K562 (cell line): ENCODE measurements around the gene PEF1. TPM values are rescaled to one million over a fixed set of nuclear protein-coding genes. Genes with fewer than 3 reads are reported as not detected.

Experiments
- ATAC-seq: fragments of 200-7000 bp; cut with Tn5 transposase; 3 replicates; pipeline ENCODE4 v1.9.1; 2020; ENCODE audit warnings: moderate library complexity
- BruUV-seq: library from RNA; stranded (reverse); fragments of 400-500 nt; replicated peaks from 2 replicates; lab custom pipeline; 2021; lab: Mats Ljungman, UMichigan
- CTCF ChIA-PET: fragments of 300-600 bp; formaldehyde crosslinking; extraction: SDS; loops from one replicate; lab custom pipeline; 2021; ENCODE audit warnings: low intra/inter-chr PET ratio; lab: Yijun Ruan, JAX
- POLR2A ChIA-PET: fragments of 300-600, 350-650 bp; sonication (Branson Sonifier 250); formaldehyde crosslinking; extraction: SDS; loops from one replicate; lab custom pipeline; 2021; ENCODE audit warnings: antibody characterized with exemption, inconsistent platforms; lab: Yijun Ruan, JAX
- DNase-seq, 4 experiments: peaks; one replicate each; pipeline versions ENCODE4 v3.0.0 to v3.0.0-alpha.2; 2011 to 2018; ENCODE audit warnings: low spot score in 3 of 4, mixed read lengths in 3 of 4; ENCODE audit errors: extremely low read depth in 1 of 4
- FAIRE-seq: peaks from 2 replicates; lab custom pipeline; 2011; peaks lifted over from hg19 to GRCh38; lab: Jason Lieb, UNC
- H2AFZ ChIP-seq: 2 replicates; pipeline ENCODE4 v1.6.0; 2011; ENCODE audit warnings: low read depth, low read length, control low read depth, inconsistent platforms
- H3K27ac ChIP-seq: fragments of 200-600 bp; 3 replicates; pipeline ENCODE4 v1.8.0; 2011; ENCODE audit warnings: low read depth, mild to moderate bottlenecking, control low read depth, inconsistent platforms, low read length, moderate library complexity, mixed read lengths; ENCODE audit errors: extremely low read depth
- H3K27me3 ChIP-seq, 2 experiments: fragments of 300-600 bp in 1 of 2; 2 replicates in 1 of 2; 3 replicates in 1 of 2; pipeline versions ENCODE4 v1.6.0 to v1.8.0; 2011; ENCODE audit warnings: inconsistent platforms in 2 of 2, low read length in 2 of 2, mild to moderate bottlenecking in 1 of 2, mixed read lengths in 1 of 2, moderate library complexity in 1 of 2; ENCODE audit not compliant: control insufficient read depth in 2 of 2, insufficient read depth in 2 of 2
- H3K36me3 ChIP-seq: fragments of 300-600 bp; 3 replicates; pipeline ENCODE4 v1.8.0; 2011; ENCODE audit warnings: mild to moderate bottlenecking, low read length, inconsistent platforms; ENCODE audit not compliant: control insufficient read depth, insufficient read depth
- H3K4me1 ChIP-seq, 2 experiments: fragments of 200-600 bp in 1 of 2; replicated peaks in 1 of 2; 2 replicates in 1 of 2; 3 replicates in 1 of 2; pipeline versions ENCODE4 v1.5.1 to v1.8.0; 2011; ENCODE audit warnings: inconsistent platforms in 2 of 2, low read length in 2 of 2, mild to moderate bottlenecking in 1 of 2, mixed read lengths in 1 of 2, moderate library complexity in 1 of 2; ENCODE audit not compliant: control insufficient read depth in 2 of 2, insufficient read depth in 2 of 2
- H3K4me2 ChIP-seq: 2 replicates; pipeline ENCODE4 v1.6.1; 2011; ENCODE audit warnings: low read length, control low read depth, inconsistent platforms, mixed read lengths; ENCODE audit not compliant: insufficient read depth
- H3K4me3 ChIP-seq: fragments of 200-600 bp; sonication (generic), shearing (Covaris generic); 2 replicates; pipeline ENCODE4 v1.5.1; 2016; ENCODE audit warnings: control low read depth, inconsistent platforms
- H3K79me2 ChIP-seq: fragments of 200-600 bp; 3 replicates; pipeline ENCODE4 v1.8.0; 2011; ENCODE audit warnings: low read length, inconsistent platforms; ENCODE audit not compliant: control insufficient read depth, insufficient read depth
- H3K9ac ChIP-seq, 2 experiments: 2 replicates each; pipeline versions ENCODE4 v1.6.0 to v1.6.1; 2011; ENCODE audit warnings: low read depth in 2 of 2, low read length in 2 of 2, control low read depth in 1 of 2, inconsistent platforms in 1 of 2, mild to moderate bottlenecking in 1 of 2, mixed read lengths in 1 of 2; ENCODE audit not compliant: insufficient read depth in 1 of 2
- H3K9me1 ChIP-seq: one replicate; pipeline ENCODE4 v1.6.0; 2011; ENCODE audit warnings: inconsistent platforms, mild to moderate bottlenecking, low read length, moderate library complexity; ENCODE audit not compliant: control insufficient read depth, insufficient read depth
- H3K9me3 ChIP-seq: replicated peaks from 2 replicates; pipeline ENCODE4 v1.5.1; 2011; ENCODE audit warnings: low read depth, low read length, inconsistent platforms; ENCODE audit not compliant: control insufficient read depth, insufficient read depth
- H4K20me1 ChIP-seq: replicated peaks from 2 replicates; pipeline ENCODE4 v1.6.1; 2011; ENCODE audit warnings: low read length, inconsistent platforms, mixed read lengths; ENCODE audit not compliant: control insufficient read depth, insufficient read depth
- CTBP1 ChIP-seq: fragments of 450-650 bp; IDR thresholded peaks from 2 replicates; pipeline ENCODE4 v1.6.1; 2016; ENCODE audit warnings: borderline replicate concordance
- DPF2 ChIP-seq: fragments of 450-650 bp; IDR thresholded peaks from 2 replicates; pipeline ENCODE4 v1.6.1; 2016
- ELF1 ChIP-seq: fragments of 200-800 bp; sonication (Bioruptor generic); IDR thresholded peaks from 2 replicates; pipeline ENCODE4 v1.6.1; 2016; ENCODE audit warnings: missing genetic modification characterization, missing compliant biosample characterization
- EWSR1 ChIP-seq: fragments of 450-650 bp; IDR thresholded peaks from 2 replicates; pipeline ENCODE4 v1.6.1; 2018; ENCODE audit warnings: borderline replicate concordance, mild to moderate bottlenecking, low read depth, moderate library complexity; ENCODE audit not compliant: partially characterized antibody
- FOXK2 ChIP-seq, 2 experiments: fragments of 450-650 bp; IDR thresholded peaks in 1 of 2; conservative IDR thresholded peaks in 1 of 2; 2 replicates each; pipeline ENCODE4 v1.6.1; 2016; ENCODE audit warnings: low read depth in 2 of 2, mild to moderate bottlenecking in 1 of 2
- HIVEP1 ChIP-seq: fragments of 250-450 bp; sonication (Bioruptor Pico); IDR thresholded peaks from 2 replicates; pipeline ENCODE4 v1.4.0; 2020; ENCODE audit warnings: mild to moderate bottlenecking
- MBD1 ChIP-seq: fragments of 250-450 bp; sonication (Bioruptor Pico); IDR thresholded peaks from 2 replicates; pipeline ENCODE4 v1.8.0; 2022; ENCODE audit warnings: inconsistent platforms
- MLX ChIP-seq, 2 experiments: fragments of 450-650 bp in 1 of 2; sonication (generic) in 1 of 2; formaldehyde crosslinking; conservative IDR thresholded peaks; 2 replicates each; pipeline versions ENCODE4 v1.4.0 to v1.8.1; 2020 to 2022; ENCODE audit warnings: mild to moderate bottlenecking in 1 of 2, missing genetic modification reagents in 1 of 2
- NR3C1 ChIP-seq: sonication (generic); formaldehyde crosslinking; IDR thresholded peaks from 2 replicates; pipeline ENCODE4 v1.8.1; 2022; ENCODE audit warnings: missing genetic modification reagents
- PHTF2 ChIP-seq: fragments of 250-450 bp; sonication (Bioruptor Pico); IDR thresholded peaks from 2 replicates; pipeline ENCODE4 v1.5.0; 2021; ENCODE audit warnings: mild to moderate bottlenecking
- POLR2B ChIP-seq: fragments of 450-650 bp; IDR thresholded peaks from 2 replicates; pipeline ENCODE4 v1.6.1; 2018; ENCODE audit warnings: low read depth; ENCODE audit not compliant: partially characterized antibody
- POLR3G ChIP-seq: IDR thresholded peaks from 2 replicates; pipeline ENCODE4 v1.6.1; 2011; ENCODE audit not compliant: insufficient read length, insufficient replicate concordance; ENCODE audit errors: extremely low read depth
- RFX7 ChIP-seq: fragments of 250-450 bp; sonication (Bioruptor Pico); IDR thresholded peaks from 2 replicates; pipeline ENCODE4 v1.5.1; 2021; ENCODE audit warnings: mild to moderate bottlenecking
- SREBF1 ChIP-seq: fragments of 150-350 bp; IDR thresholded peaks from 2 replicates; pipeline ENCODE4 v1.6.1; 2014; ENCODE audit warnings: antibody characterized with exemption, low read depth, low read length, borderline replicate concordance
- TAF9B ChIP-seq: fragments of 450-650 bp; IDR thresholded peaks from 2 replicates; pipeline ENCODE4 v1.6.1; 2018; ENCODE audit warnings: mild to moderate bottlenecking; ENCODE audit not compliant: partially characterized antibody
- THRAP3 ChIP-seq: fragments of 450-650 bp; IDR thresholded peaks from 2 replicates; pipeline ENCODE4 v1.6.1; 2016; ENCODE audit warnings: mild to moderate bottlenecking, inconsistent platforms, borderline replicate concordance
- ZNF143 ChIP-seq: sonication (generic); formaldehyde crosslinking; IDR thresholded peaks from 2 replicates; pipeline ENCODE4 v1.9.0; 2022; ENCODE audit warnings: mild to moderate bottlenecking, missing genetic modification reagents
- ZNF354B ChIP-seq: fragments of 250-450 bp; sonication (Bioruptor Pico); IDR thresholded peaks from 2 replicates; pipeline ENCODE4 v1.4.0; 2020
- ZNF518B ChIP-seq: fragments of 250-450 bp; sonication (Bioruptor Pico); IDR thresholded peaks from 2 replicates; pipeline ENCODE4 v1.5.0; 2021; ENCODE audit warnings: mild to moderate bottlenecking, moderate library complexity
- ZNF57 ChIP-seq: fragments of 450-650 bp; formaldehyde crosslinking; IDR thresholded peaks from 2 replicates; pipeline ENCODE4 v1.4.0; 2020; ENCODE audit warnings: mild to moderate bottlenecking, moderate library complexity
- WGBS: fragments of 100-300 bp; shearing (Covaris generic); methylation state at CpG from one replicate; pipeline ENCODE4 v1.1.6; 2016; ENCODE audit warnings: low coverage, mixed read lengths; ENCODE audit not compliant: insufficient coverage; ENCODE audit errors: missing lambda C conversion rate; 5-methylcytosine and 5-hydroxymethylcytosine counted together
- in situ Hi-C: fragments of 300-500 bp; cut with MboI; formaldehyde crosslinking; loops from 4 replicates; pipeline ENCODE4 v1.15.0; 2018; ENCODE audit warnings: inconsistent platforms, mixed read lengths
- intact Hi-C: fragments of 100-400 bp; cut with micrococcal nuclease; formaldehyde crosslinking; loops from 2 replicates; pipeline ENCODE4 v1.14.2; 2022
- polyA plus RNA-seq, 8 experiments: library from polyadenylated mRNA; depleted of rRNA in 4 of 8; stranded (reverse) in 5 of 8; unstranded in 3 of 8; fragments of >200 nt; fragmentation: Nextera tagmentation in 2 of 8; fragmentation: Illumina TruSeq in 1 of 8; extraction: Ambion mirVana in 2 of 8; extraction: Trizol in 1 of 8; gene quantifications; 2 replicates each; pipeline versions ENCODE4 v1.2.1 to v1.2.3, GENCODE V29; 2011 to 2014; ENCODE audit warnings: inconsistent platforms in 1 of 8, missing spikeins in 1 of 8
- total RNA-seq, 7 experiments: library from RNA; depleted of rRNA in 6 of 7; stranded (reverse); fragments of >200 nt in 6 of 7; fragmentation: Illumina TruSeq in 2 of 7; extraction: Trizol in 2 of 7; gene quantifications; 2 replicates each; pipeline versions ENCODE4 v1.2.1 to v1.2.3, GENCODE V29; 2011 to 2021; ENCODE audit warnings: low replicate concordance in 1 of 7

PEF1 gene
- total and polyA plus RNA-seq, 9 of the 15 experiments (the other 6 are each of a cell fraction or from before 2014, with no cell fraction given): 26.3 to 95.5 (median 61.9) TPM

- H3K4me2 ChIP-seq: no peak overlapping the region
- no peak overlapping the region for H2AFZ ChIP-seq
- ChIA-PET CTCF (no interaction called here), POLR2A (interaction anchor here (0.6 kb wide), 1 partner anchor 103 kb away, joined by 3 read pairs; no protein-coding TSS in a partner anchor)
- H3K9ac ChIP-seq: no peak overlapping the region; a peak in 1 of 4 replicates
- peaks cover 26 to 64% of the 10 kb centered on the region in 2 experiments; a peak in 4 of 5 replicates for H3K27me3 ChIP-seq
- peaks cover 0 to 6% of the 10 kb centered on the region in 2 experiments; a peak in 1 of 5 replicates for H3K4me1 ChIP-seq
- H3K9me3 ChIP-seq: no peaks in the 10 kb centered on the region
- in situ Hi-C loops (no loop called here), intact Hi-C loops (no loop called here)
- no peak overlapping the region for H3K4me3 ChIP-seq
- no peaks in the 10 kb centered on the region for H3K36me3 ChIP-seq
- ATAC-seq (no peak), DNase-seq (no peak), FAIRE-seq (no peak)
- TF ChIP-seq MBD1 (CRISPR knock-in tag): no peak
- no peak for TF ChIP-seq TAF9B
- TF ChIP-seq SREBF1: no peak
- no peak for TF ChIP-seq ZNF354B (CRISPR knock-in tag)
- no peak for TF ChIP-seq DPF2
- no peak for TF ChIP-seq FOXK2 (conservative IDR thresholded peaks at IDR 0.05 in 1 of 2, IDR thresholded peaks at IDR 0.05 in 1 of 2; ENCODE audit: low read depth in 2 of 2)
- TF ChIP-seq ELF1 (tag): no peak
- TF ChIP-seq RFX7: no peak
- TF ChIP-seq THRAP3: no peak
- TF ChIP-seq PHTF2 (CRISPR knock-in tag): no peak
- no peak for TF ChIP-seq CTBP1
- TF ChIP-seq POLR3G: no peak
- TF ChIP-seq EWSR1: no peak
- TF ChIP-seq POLR2B: no peak
- TF ChIP-seq ZNF57 (CRISPR knock-in tag): no peak
- no peak for TF ChIP-seq HIVEP1 (CRISPR knock-in tag)
- no peak for TF ChIP-seq MLX (CRISPR knock-in tag; conservative IDR thresholded peaks at IDR 0.05)
- no peak for TF ChIP-seq NR3C1
- TF ChIP-seq ZNF143 (CRISPR knock-in tag): no peak
- TF ChIP-seq ZNF518B (CRISPR knock-in tag): no peak
- H3K27ac ChIP-seq: no peak overlapping the region
- BruUV-seq: no TSS peak
- peaks cover 45% of the 10 kb centered on the region; the same call in 1 of the 2 replicates for H4K20me1 ChIP-seq
- no peaks in the 10 kb centered on the region for H3K79me2 ChIP-seq
- 5% methylated on average over 6 of the region's 6 CpGs for WGBS
- no peaks in the 10 kb centered on the region for H3K9me1 ChIP-seq
Measured at GRCh38 chr1:31689854-31690253, 45.2 kb upstream of the PEF1 start.
